KOPT-K1 (cell line): ENCODE results near the gene RTN4R.
"Not testable (repeated sequence)": the region's sequence is repeated elsewhere in the genome, so short reads cannot be mapped to it uniquely, and the experiment has no call there.

Experiments used
- H3K27ac ChIP-seq: fragments of 200-600 bp; sonication (generic); 2 replicates; pipeline ENCODE4 v1.5.1; 2016; ENCODE audit warnings: antibody characterized with exemption, mild to moderate bottlenecking, low read depth, low read length; ENCODE audit not compliant: poor library complexity, severe bottlenecking
- H3K36me3 ChIP-seq: fragments of 200-600 bp; sonication (generic); 2 replicates; pipeline ENCODE4 v1.5.1; 2017; ENCODE audit warnings: antibody characterized with exemption, mild to moderate bottlenecking, low read length, moderate library complexity; ENCODE audit not compliant: insufficient read depth
- H3K9me3 ChIP-seq: fragments of 200-600 bp; sonication (generic); 2 replicates; pipeline ENCODE4 v1.5.1; 2017; ENCODE audit warnings: antibody characterized with exemption, low read length, mild to moderate bottlenecking; ENCODE audit not compliant: insufficient read depth, poor library complexity, severe bottlenecking

Gene RTN4R

GRCh38 chr22:20296598-20296997, 28.5 kb upstream of the RTN4R start:
- Histone ChIP-seq H3K9me3 (no peaks in the 10 kb centered on the region), H3K27ac (no peak overlapping the region), H3K36me3 (no peaks in the 10 kb centered on the region)

GRCh38 chr22:20295262-20296064, 27.3 kb upstream of the RTN4R start:
- Histone ChIP-seq H3K9me3 (no peaks in the 10 kb centered on the region), H3K36me3 (no peaks in the 10 kb centered on the region), H3K27ac (no peak overlapping the region)

GRCh38 chr22:20292673-20293232, 24.6 kb upstream of the RTN4R start:
- H3K36me3 ChIP-seq: no peaks in the 10 kb centered on the region
- no peaks in the 10 kb centered on the region for H3K9me3 ChIP-seq
- no peak overlapping the region for H3K27ac ChIP-seq

GRCh38 chr22:20292108-20292507, 24.0 kb upstream of the RTN4R start:
- H3K27ac ChIP-seq: no peak overlapping the region
- H3K36me3 ChIP-seq: no peaks in the 10 kb centered on the region
- no peaks in the 10 kb centered on the region for H3K9me3 ChIP-seq

GRCh38 chr22:20291604-20292063, 23.5 kb upstream of the RTN4R start:
- H3K36me3 ChIP-seq: no peaks in the 10 kb centered on the region
- H3K27ac ChIP-seq: no peak overlapping the region
- no peaks in the 10 kb centered on the region for H3K9me3 ChIP-seq

GRCh38 chr22:20291249-20291586, 23.1 kb upstream of the RTN4R start:
- Histone ChIP-seq H3K36me3 (no peaks in the 10 kb centered on the region), H3K27ac (no peak overlapping the region), H3K9me3 (no peaks in the 10 kb centered on the region)

GRCh38 chr22:20290578-20291248, 22.6 kb upstream of the RTN4R start:
- Histone ChIP-seq H3K9me3 (no peaks in the 10 kb centered on the region), H3K27ac (no peak overlapping the region), H3K36me3 (no peaks in the 10 kb centered on the region)

- Histone ChIP-seq H3K27ac (no peak overlapping the region), H3K9me3 (no peaks in the 10 kb centered on the region)
Measured at GRCh38 chr22:20290045-20290392, 21.9 kb upstream of the RTN4R start.

GRCh38 chr22:20289182-20290044, 21.3 kb upstream of the RTN4R start:
- H3K36me3 ChIP-seq: not testable (repeated sequence)

More at GRCh38 chr22:20290045-20290392, 21.9 kb upstream of the RTN4R start:
- H3K36me3 ChIP-seq: no peaks in the 10 kb centered on the region

GRCh38 chr22:20286784-20287423, 18.8 kb upstream of the RTN4R start:
- not testable (repeated sequence) for H3K9me3 ChIP-seq, H3K36me3 ChIP-seq, H3K27ac ChIP-seq

More at GRCh38 chr22:20289182-20290044, 21.3 kb upstream of the RTN4R start:
- H3K9me3 ChIP-seq, H3K27ac ChIP-seq: not testable (repeated sequence)

- not testable (repeated sequence) for H3K9me3 ChIP-seq, H3K27ac ChIP-seq, H3K36me3 ChIP-seq
Measured at GRCh38 chr22:20286312-20286660, 18.2 kb upstream of the RTN4R start.

GRCh38 chr22:20285473-20286311, 17.6 kb upstream of the RTN4R start:
- H3K9me3 ChIP-seq, H3K36me3 ChIP-seq, H3K27ac ChIP-seq: not testable (repeated sequence)

GRCh38 chr22:20284471-20285086, 16.5 kb upstream of the RTN4R start:
- Histone ChIP-seq H3K36me3 (no peaks in the 10 kb centered on the region), H3K27ac (no peak overlapping the region), H3K9me3 (no peaks in the 10 kb centered on the region)

- H3K27ac ChIP-seq: no peak overlapping the region
- no peaks in the 10 kb centered on the region for H3K36me3 ChIP-seq
- H3K9me3 ChIP-seq: no peaks in the 10 kb centered on the region
Measured at GRCh38 chr22:20283674-20284066, 15.6 kb upstream of the RTN4R start.
